Muscle layer of colon (tissue), 2 donors: ENCODE results near the gene SLC2A13.
"Not testable (repeated sequence)": the region's sequence is repeated elsewhere in the genome, so short reads cannot be mapped to it uniquely, and the experiment has no call there.

Source experiments
- H3K27ac ChIP-seq: one replicate; pipeline ENCODE4 v1.7.0; 2013; ENCODE audit warnings: low read depth, mild to moderate bottlenecking, low read length, moderate library complexity
- H3K27me3 ChIP-seq, 2 donors: one replicate each; pipeline ENCODE4 v1.7.0; 2013; ENCODE audit warnings: low read length in 2 of 2, mild to moderate bottlenecking in 2 of 2; ENCODE audit not compliant: insufficient read depth in 2 of 2, control insufficient read depth in 1 of 2
- H3K36me3 ChIP-seq: one replicate; pipeline ENCODE4 v1.7.0; 2013; ENCODE audit warnings: mild to moderate bottlenecking, low read length; ENCODE audit not compliant: insufficient read depth
- H3K4me1 ChIP-seq: one replicate; pipeline ENCODE4 v1.7.0; 2013; ENCODE audit warnings: mild to moderate bottlenecking, low read length; ENCODE audit not compliant: insufficient read depth
- H3K4me3 ChIP-seq, 2 donors: one replicate each; pipeline ENCODE4 v1.7.0; 2013; ENCODE audit warnings: low read length in 2 of 2, low read depth in 1 of 2, mild to moderate bottlenecking in 1 of 2, moderate library complexity in 1 of 2
- H3K9ac ChIP-seq: one replicate; pipeline ENCODE4 v1.7.0; 2013; ENCODE audit warnings: low read length
- H3K9me3 ChIP-seq: one replicate; pipeline ENCODE4 v1.7.0; 2013; ENCODE audit warnings: mild to moderate bottlenecking, low read length
- donor health status: abdominal sarcoma.
- donor health status: Adenocarcinoma of cecum.

SLC2A13 gene

GRCh38 chr12:39866135-39866534 lies 239.7 kb downstream of the SLC2A13 start:
- no peaks in the 10 kb centered on the region for H3K36me3 ChIP-seq
- H3K9ac ChIP-seq, result no peak overlapping the region
- H3K4me3 ChIP-seq, result no peak overlapping the region
- no peaks in the 10 kb centered on the region for H3K4me1 ChIP-seq
- H3K9me3 ChIP-seq, result no peaks in the 10 kb centered on the region
- no peaks in the 10 kb centered on the region for H3K27me3 ChIP-seq
- no peak overlapping the region for H3K27ac ChIP-seq

- Histone ChIP-seq H3K36me3 (no peaks in the 10 kb centered on the region), H3K27me3 (no peaks in the 10 kb centered on the region), H3K9ac (no peak overlapping the region), H3K4me3 (no peak overlapping the region), H3K27ac (no peak overlapping the region), H3K9me3 (no peaks in the 10 kb centered on the region), H3K4me1 (no peaks in the 10 kb centered on the region)
Observed at GRCh38 chr12:39860695-39861094, 245.2 kb downstream of the SLC2A13 start.

GRCh38 chr12:39853003-39853402 lies 252.9 kb downstream of the SLC2A13 start:
- no peaks in the 10 kb centered on the region for H3K27me3 ChIP-seq
- no peak overlapping the region for H3K9ac ChIP-seq
- H3K36me3 ChIP-seq, result no peaks in the 10 kb centered on the region
- no peaks in the 10 kb centered on the region for H3K9me3 ChIP-seq
- no peak overlapping the region for H3K27ac ChIP-seq
- H3K4me1 ChIP-seq, result no peaks in the 10 kb centered on the region
- no peak overlapping the region for H3K4me3 ChIP-seq

GRCh38 chr12:39852346-39852745 lies 253.5 kb downstream of the SLC2A13 start:
- Histone ChIP-seq H3K4me3 (no peak overlapping the region), H3K9me3 (no peaks in the 10 kb centered on the region), H3K4me1 (no peaks in the 10 kb centered on the region), H3K27ac (no peak overlapping the region), H3K9ac (no peak overlapping the region), H3K36me3 (no peaks in the 10 kb centered on the region), H3K27me3 (no peaks in the 10 kb centered on the region)

GRCh38 chr12:39848218-39848617 lies 257.7 kb downstream of the SLC2A13 start:
- H3K27ac ChIP-seq, H3K4me1 ChIP-seq, H3K9ac ChIP-seq, H3K36me3 ChIP-seq, H3K9me3 ChIP-seq, H3K4me3 ChIP-seq, H3K27me3 ChIP-seq: not testable (repeated sequence)

- Histone ChIP-seq H3K27ac (no peak overlapping the region), H3K4me1 (no peaks in the 10 kb centered on the region), H3K36me3 (no peaks in the 10 kb centered on the region), H3K4me3 (no peak overlapping the region), H3K9ac (no peak overlapping the region), H3K27me3 (no peaks in the 10 kb centered on the region), H3K9me3 (no peaks in the 10 kb centered on the region)
Observed at GRCh38 chr12:39846971-39847650, 258.8 kb downstream of the SLC2A13 start.

- no peaks in the 10 kb centered on the region for H3K36me3 ChIP-seq
- no peak overlapping the region for H3K27ac ChIP-seq
- H3K4me3 ChIP-seq, result no peak overlapping the region
- no peaks in the 10 kb centered on the region for H3K9me3 ChIP-seq
- no peak overlapping the region for H3K9ac ChIP-seq
- H3K27me3 ChIP-seq, result no peaks in the 10 kb centered on the region
- no peaks in the 10 kb centered on the region for H3K4me1 ChIP-seq
Observed at GRCh38 chr12:39846304-39846703, 259.6 kb downstream of the SLC2A13 start.

- H3K9ac ChIP-seq, result no peak overlapping the region
- no peaks in the 10 kb centered on the region for H3K27me3 ChIP-seq
- H3K4me1 ChIP-seq, result no peaks in the 10 kb centered on the region
- no peaks in the 10 kb centered on the region for H3K9me3 ChIP-seq
- no peaks in the 10 kb centered on the region for H3K36me3 ChIP-seq
- no peak overlapping the region for H3K4me3 ChIP-seq
- no peak overlapping the region for H3K27ac ChIP-seq
Observed at GRCh38 chr12:39840422-39840821, 265.5 kb downstream of the SLC2A13 start.

- Histone ChIP-seq H3K36me3 (no peaks in the 10 kb centered on the region), H3K27ac (no peak overlapping the region), H3K9ac (no peak overlapping the region), H3K27me3 (no peaks in the 10 kb centered on the region), H3K9me3 (no peaks in the 10 kb centered on the region), H3K4me3 (no peak overlapping the region), H3K4me1 (no peaks in the 10 kb centered on the region)
Observed at GRCh38 chr12:39839072-39839471, 266.8 kb downstream of the SLC2A13 start.

- H3K9ac ChIP-seq, result no peak overlapping the region
- no peaks in the 10 kb centered on the region for H3K27me3 ChIP-seq
- no peak overlapping the region for H3K4me3 ChIP-seq
- no peaks in the 10 kb centered on the region for H3K36me3 ChIP-seq
- no peaks in the 10 kb centered on the region for H3K4me1 ChIP-seq
- H3K9me3 ChIP-seq, result no peaks in the 10 kb centered on the region
- no peak overlapping the region for H3K27ac ChIP-seq
Observed at GRCh38 chr12:39835517-39836489, 270.1 kb downstream of the SLC2A13 start.

- Histone ChIP-seq H3K4me3 (no peak overlapping the region), H3K27ac (no peak overlapping the region), H3K36me3 (no peaks in the 10 kb centered on the region), H3K27me3 (no peaks in the 10 kb centered on the region), H3K9me3 (no peaks in the 10 kb centered on the region), H3K9ac (no peak overlapping the region), H3K4me1 (no peaks in the 10 kb centered on the region)
Observed at GRCh38 chr12:39831587-39832315, 274.1 kb downstream of the SLC2A13 start.
